Astrocyte of the hippocampus (primary cell): ENCODE measurements around the gene IDE.
"Not testable (repeated sequence)": the region's sequence is repeated elsewhere in the genome, so short reads cannot be mapped to it uniquely, and the experiment has no call there.

Experiments
- DNase-seq: peaks from one replicate; pipeline ENCODE4 v3.0.0; 2011; ENCODE audit warnings: low read depth, low spot score

Gene IDE

DNA sequence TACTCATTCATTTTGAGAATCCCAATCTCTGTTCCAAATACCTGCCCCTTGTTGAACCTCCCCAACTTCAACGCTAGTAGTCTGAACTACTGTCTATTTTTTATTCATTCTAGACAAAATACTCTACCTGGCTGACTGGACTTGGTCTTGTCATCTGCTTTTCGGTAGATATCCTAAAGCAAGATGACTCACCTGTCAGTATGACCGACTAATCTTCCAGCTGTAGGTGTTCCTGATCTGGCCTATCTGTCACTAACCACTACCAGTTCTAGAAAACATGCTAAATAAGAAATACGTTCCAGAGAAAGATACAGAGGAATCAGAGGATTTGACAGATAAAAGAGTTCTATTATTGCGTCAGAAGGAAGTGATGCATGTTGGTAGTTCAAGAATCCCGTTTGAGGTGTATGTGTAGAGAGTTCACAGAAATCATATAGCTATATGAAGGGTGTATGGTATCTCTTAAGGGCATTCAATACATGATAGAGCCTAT, 81.1 kb downstream of the IDE start:
- no peak for DNase-seq

DNA sequence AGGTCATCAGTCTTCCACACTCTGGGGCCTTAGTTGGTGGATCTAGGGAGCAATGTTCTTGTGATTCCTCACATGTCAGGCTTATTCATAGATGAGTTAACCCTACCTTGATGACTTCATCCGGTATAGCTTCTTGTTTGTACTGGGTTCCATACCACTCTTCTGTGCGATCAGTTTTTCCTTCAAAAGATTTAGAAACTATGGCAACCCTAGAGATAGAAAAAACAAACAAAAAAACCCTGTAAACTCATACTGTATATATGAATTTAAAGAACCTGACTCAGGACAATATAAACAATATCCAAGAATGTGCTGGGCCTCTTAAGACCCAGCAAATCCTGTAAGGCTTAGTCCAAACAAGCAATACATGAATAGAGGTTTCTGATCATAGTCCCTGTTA, 83.5 kb downstream of the IDE start:
- DNase-seq, result no peak

DNA sequence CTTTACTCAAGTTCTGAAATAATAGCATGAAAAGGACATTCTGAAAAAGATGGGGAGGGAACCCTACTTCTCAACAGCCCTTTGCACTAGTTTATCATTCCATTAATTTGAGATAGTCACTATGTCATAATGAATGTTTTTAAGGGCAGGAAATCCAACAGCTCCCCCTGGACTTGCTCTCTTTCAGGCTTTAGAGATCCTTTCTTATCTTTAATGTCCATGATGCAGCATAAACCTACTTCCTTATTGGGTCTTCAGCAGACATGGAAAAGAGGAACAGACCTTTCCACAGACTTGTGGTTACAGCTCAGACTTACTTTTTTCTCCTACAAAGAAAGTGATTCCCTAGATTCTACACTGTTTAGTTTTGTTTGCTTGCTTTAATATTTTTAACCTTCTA, 87.3 kb downstream of the IDE start:
- DNase-seq, result no peak

DNA sequence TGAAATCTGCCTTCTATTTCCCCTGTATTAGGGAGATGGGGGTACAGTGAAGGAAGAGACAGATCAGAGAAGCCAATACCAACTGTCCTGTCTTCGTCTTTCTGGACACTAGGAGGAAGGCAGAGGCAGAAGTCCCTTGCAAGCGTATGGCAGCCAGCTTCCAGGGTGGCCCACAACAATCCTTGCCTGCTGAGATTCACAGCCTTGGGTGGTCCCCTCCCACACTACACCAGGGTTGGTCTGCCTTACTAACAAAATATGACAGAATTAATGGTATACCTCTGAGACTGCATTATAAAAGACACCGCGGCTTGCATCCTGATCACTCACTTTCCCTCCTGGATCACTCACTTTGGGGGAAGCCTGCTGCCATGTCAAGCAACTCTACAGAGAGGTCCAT, 90.4 kb downstream of the IDE start:
- DNase-seq, result no peak

DNA sequence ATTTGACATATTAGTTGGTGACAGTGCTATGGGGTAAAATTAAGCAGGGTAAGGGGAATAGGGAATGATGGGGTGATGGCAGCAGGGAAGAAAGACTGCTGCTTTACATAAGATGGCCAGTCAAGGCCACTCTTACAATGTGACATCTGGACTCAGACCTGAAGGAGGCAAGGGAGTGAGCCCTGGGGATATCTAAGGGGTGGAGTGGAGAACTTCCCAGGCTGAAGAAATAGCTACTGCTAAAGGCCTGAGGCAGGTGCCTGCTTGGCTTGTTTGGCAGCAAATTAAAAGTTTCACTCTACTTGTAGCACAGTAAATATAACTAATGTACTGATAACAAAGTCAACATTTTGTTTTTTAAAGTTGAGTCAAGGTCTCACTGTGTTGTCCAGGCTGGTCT, 93.5 kb downstream of the IDE start:
- no peak for DNase-seq

DNA sequence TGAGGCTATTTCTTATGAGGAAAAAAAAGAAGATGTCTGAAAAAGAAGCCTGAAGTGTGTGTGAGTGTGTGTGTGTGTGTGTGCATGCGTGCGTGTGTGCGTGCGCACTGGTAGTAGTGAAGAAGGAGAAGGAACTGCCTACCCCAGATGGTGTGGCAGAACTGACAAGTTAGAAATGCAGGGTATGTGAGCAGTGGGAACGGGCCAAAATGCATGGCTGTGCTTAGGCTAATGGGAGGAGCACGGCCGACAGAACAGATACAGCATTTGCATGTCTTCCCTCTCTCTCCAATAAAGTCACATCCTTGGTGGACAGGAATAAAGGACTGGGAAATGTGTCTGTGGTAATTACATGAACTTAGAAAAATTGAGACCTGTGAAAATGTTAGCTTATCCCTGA, 94.3 kb downstream of the IDE start:
- no peak for DNase-seq

DNA sequence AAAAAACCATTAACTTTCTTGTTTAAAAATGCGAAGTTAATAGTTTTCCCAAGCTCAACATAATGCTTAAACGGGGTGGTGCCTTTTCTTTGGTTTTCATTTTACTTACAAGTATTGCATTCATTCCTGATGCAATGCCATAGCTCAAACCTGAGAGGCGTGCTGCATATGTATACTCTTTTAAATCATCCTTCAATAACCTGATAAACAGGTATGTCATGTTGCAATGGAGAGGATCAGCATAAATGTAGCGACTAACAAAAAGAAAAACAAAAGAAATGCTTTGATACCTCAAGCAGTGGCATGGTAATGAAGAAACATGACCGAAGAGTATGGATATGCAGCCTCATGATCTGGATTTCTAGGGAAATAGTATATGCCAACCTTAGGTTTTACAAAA, 95.4 kb downstream of the IDE start:
- no peak for DNase-seq

DNA sequence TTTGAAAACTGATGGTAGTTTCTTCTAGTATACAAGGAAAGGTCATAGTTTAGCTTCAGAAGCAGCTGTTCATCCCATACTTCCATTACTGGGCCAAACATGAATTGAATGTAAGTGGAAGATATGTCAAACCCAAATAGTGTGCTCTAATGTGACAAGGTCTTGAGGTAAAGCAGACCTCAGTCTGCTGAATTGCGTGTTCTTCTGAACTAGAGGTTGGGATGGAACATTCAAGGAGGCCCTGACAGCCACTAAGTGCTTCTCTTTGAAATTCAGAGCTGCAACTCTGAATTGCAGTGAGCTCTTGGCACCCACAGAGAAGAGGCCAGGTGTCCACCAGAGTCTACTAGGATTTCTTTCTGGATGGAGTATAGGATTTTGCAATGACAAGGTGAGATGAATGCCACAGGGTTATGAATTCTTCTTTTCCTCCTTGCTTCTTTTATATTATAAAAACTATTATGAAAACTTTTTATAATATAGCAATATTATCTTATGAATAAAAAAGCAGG, 98.5 kb downstream of the IDE start:
- DNase-seq, result no peak

DNA sequence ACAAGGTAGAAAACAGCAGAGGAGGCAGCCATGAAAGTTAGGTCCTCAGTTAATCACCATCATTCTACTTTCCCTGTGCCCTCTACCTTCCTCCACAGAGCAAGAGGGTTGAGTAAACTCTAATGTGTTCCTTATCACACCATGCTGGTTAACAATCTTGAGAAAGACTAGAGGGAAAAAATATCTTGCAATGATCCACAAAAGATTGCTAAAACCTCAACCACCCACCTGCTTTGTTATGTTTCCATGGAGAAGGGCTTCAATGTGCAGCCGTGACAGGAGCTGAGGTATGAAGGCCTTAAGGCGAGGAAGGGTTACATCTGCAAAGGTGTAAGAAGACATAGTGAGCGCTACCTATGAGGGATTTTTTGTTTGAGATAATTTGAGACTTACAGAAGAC, 103.9 kb downstream of the IDE start:
- no peak for DNase-seq

DNA sequence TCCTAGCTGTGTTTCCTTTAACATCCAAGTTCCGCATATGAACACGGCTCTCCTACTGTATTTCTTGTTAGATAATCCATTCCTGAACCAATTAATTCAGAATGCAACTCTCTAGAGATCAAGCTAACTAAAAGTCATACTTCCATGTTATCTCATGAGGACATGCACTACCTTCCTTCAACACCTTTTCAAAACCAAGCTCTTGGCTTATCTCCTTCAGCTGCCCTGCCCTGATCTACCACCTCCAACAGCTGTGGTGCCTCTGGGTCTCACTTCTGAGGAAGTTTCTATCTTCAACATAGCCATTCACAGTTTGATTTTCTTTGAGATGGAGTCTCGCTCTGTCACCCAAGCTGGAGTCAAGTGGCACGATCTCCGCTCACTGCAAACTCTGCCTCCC, 109.5 kb downstream of the IDE start:
- no peak for DNase-seq

DNA sequence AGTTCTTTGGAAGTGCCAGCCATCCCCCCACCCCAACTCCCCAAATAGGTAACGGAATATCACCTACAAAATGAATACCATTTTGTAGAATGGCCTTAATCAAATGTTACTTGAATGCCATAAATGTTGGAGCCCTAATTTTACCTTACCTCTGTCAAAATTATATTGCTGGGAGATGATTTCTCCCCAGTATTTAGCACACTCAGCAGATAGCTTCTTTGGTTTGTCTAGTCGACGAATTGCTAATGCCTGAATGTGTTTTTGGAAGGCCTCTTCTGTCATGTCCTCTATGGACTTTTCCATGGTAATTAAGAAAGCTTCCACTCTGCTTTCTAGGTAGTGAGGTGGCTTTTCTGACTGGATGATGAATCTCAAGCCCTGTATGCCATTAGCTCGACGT, 110.3 kb downstream of the IDE start:
- no peak for DNase-seq

DNA sequence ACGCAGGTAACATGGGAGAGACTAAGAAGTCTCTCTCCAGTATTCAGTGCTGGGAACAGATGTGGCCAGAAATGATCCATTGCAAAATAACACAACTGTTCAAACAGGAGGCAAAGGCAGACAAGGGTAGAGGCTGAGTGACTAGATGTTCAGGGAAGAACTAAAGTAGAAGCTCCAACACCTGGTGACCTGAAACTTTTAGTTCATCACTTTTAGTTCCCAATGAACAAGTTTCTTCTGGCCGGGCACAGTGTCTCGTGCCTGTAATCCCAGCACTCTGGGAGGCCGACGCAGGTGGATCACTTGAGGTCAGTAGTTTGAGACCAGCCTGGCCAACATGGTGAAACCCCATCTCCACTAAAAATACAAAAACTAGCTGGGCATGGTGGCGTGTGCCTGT, 118.9 kb downstream of the IDE start:
- DNase-seq, result not testable (repeated sequence)

DNA sequence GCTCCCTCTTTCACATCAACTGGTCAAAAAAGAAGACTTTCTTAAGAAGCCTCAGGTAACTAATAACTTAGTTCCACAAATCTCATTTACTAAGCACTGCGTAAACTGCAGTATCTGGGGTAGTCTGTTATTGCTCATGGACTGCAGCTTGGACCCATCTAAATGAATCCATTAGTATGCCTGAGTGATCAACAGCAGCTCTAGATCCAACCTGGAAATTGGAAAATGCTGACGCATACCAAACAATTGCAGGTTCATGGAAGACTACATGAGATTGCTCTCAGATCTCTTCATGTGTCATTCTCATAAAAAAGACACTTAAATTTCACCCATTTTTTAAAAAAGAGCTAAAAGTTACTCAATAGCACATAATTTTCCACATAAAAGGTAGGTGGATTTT, 121.6 kb downstream of the IDE start:
- no peak for DNase-seq

DNA sequence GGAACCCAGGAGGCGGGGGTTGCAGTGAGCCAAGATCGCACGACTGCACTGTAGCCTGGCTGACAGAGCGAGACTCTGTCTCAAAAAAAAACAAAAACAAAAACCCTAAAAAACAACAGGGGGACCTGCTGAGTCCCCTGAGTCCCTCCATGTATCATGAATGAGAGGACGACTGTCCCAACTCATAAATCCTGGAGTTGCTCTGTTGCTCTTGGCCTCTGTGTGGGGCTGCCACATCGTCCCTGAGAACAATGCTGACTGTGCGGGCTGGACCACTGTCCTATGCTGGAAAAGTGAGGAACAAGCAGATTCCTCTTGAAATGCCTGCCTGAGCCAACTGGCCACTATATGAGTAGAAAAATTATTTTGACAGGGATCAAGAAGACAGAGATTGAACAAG, 122.5 kb downstream of the IDE start:
- no peak for DNase-seq

DNA sequence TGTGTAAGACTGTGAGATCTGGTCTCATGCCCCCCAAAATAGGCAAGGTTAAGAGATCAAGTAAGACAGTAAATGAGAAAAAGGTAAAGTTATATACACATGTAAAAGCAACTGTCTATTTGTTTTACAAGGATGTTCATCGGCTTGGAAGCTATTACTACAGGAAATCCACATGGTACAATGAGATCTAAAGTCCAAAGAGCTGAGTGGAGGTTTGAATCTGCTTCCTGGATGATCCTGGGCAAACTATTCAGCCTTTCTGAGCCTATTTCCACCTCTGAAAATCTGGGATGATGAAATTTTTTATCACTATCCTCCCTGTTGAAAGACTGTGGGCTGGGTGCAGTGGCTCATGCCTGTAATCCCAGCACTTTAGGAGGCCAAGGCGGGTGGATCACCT, 123.0 kb downstream of the IDE start:
- DNase-seq, result no peak

DNA sequence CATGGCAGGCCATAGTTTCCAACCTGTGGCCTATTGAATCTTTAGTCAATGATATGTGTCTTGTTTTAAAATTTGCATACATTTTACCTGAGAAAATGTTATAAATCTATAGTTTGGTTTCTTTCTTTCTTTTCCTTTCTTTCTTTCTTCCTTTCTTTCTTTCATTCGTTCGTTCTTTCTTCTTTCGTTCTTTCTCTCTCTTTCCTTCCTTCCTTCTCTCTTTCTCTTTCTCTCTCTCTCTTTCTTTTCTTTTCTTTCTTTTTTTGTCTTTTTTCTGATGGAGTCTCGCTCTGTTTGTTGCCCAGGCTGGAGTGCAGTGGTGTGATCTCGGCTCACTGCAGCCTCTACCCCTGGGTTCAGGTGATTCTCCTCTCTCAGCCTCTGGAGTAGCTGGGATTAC, 133.3 kb downstream of the IDE start:
- DNase-seq, result no peak

DNA sequence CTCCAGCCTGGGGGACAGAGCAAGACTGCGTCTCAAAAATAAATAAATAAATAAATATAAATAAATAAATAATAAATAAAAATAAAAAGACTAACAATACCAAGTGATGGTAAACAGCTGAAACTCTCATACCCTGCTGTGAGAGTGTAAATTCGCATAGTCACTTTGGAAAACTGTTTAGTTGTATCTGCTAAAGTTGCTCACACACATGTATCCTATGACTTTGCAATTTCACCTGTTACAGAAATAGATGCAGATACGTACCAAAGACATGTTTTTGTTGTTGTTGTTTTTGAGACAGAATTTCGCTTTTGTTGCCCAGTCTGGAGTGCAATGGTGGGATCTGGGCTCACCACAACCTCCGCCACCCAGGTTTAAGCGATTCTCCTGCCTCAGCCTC, 135.7 kb downstream of the IDE start:
- no peak for DNase-seq

DNA sequence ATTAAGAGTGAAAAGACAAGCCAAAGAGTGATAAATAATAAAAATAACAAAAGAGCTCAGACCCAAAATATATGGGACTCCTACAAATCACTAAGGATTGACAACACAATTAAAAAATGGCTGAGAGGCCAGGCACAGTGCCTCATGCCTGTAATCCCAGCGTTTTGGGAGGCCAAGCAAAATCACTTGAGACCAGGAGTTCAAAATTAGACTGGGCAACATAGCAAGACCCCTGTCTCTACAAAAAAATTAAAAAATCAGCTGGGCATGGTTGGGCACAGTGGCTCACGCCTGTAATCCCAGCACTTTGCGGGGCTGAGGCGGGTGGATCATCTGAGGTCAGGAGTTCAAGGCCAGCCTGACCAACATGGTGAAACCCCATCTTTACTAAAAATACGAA, 137.3 kb downstream of the IDE start:
- no peak for DNase-seq

DNA sequence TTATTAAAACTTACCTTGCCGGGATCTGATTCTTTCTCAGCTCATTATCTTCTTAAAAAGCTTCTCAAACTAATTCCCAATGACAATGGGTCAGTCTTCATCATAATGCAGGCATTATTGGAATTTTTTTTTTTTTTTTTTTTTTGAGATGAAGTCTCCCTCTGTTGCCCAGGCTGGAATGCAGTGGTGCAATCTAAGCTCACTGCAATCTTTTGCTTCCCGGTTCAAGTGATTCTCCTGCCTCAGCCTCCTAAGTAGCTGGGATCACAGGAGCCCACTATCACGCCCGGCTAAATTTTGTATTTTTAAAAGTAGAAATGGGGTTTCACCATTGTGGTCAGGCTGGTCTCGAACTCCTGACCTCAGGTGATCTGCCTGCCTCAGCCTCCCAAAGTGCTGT, 137.8 kb downstream of the IDE start:
- DNase-seq, result not testable (repeated sequence)

DNA sequence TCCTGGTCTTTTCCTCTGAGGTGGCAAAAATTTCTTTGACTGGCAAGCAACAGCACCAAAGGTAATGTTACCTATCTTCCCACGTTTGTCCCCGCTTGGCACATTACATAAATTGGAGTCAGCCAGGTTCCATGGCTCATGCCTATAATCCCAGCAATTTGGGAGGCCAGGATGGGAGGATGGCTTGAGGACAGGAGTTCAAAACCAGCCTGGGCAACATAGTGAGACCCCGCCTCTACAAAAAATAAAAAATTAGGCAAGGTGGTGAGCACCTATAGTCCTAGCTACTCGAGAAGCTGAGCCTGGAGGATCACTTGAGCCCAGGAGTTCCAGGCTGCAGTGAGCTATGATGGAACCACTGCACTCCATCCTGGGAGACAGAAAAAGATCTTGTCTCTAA, 139.5 kb downstream of the IDE start:
- no peak for DNase-seq

DNA sequence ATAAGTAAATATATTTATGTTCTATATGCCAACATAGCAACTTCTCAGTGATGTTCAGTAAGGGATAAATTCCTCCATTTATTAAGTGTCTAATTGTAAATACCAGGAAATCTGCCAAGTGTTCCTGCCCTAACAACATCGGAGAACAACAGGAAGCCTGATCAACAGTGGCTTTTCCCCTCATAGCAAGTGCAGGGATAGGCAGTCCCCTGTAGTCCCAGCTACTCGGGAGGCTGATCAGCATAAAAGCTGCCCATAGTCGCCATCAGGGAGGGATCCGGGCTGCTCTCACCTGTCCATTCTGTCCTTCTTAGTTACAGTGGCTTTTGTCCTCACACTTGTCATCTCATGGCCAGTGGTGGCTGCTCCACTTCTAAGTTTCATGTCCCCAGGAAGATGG, 141.3 kb downstream of the IDE start:
- no peak for DNase-seq

DNA sequence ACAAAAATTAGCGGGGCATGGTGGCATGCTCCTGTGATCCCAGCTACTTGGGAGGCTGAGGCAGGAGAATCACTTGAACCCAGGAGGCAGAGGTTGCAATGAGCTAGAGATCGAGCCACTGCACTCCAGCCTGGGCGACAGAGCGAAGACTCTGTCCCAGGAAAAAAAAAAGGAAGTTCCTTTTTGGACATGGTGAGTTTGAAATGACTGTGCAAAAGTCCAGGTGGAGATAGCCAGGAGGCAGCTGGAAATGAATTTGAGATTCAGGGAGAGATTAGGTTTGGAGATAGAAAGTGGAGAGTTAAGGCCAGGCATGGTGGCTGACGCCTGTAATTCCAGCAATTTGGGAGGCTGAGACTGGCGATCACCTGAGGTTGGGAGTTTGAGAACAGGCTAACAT, 143.8 kb downstream of the IDE start:
- no peak for DNase-seq

DNA sequence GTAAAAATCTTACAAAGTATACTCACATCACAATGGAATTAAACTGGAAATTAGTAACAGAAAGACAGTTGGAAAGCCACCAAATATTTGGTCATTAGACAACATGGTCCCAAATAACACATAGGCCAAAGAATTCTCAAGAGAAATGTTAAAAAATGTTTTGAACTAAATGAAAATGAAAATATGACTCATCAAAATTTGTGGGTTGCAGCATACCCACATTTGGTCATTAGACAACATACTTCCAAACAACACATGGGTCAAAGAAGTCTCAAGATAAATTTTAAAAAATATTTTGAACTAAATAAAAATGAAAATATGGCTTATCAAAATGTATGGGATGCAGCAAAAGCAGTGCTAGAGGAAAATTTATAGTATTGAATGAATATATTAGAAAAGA, 152.3 kb downstream of the IDE start:
- no peak for DNase-seq

DNA sequence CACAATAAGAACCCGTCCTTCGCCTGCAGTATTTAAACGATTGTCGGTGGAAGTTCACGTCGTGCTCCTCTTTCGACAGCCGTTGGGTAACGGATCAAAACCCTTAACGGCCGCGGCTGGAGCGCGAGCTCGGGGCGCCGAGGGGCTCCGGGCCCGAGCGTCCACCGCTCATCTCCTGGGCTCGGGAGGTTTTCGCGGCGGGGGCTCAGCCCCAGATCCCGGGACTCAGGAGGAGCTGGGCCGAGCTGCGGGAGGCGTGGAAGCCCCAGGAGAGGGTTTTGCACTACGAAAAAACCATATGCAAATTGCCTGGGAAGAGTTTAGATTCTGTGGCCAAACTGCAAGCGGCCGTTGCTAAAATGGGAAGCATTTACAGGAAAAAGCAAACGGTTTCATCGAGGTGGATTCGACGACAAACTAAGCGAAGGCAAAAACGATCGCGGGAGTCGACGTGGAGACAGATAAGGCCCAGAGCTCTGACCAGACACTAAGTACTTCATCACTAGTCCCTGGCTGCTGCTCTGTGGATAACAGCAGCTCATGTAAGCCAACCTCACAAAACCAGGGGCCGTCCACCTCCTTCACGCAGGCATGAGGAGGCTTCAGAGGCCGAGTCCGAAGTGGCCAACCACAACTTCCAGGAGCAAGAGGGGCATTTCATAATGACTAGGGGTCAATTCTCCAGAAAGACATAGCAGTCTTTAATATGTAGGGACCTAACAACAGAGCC, 153.2 kb downstream of the IDE start:
- DNase-seq, result peak; percentile 25
